Upper lobe of left lung (tissue), 4 donors: ENCODE data around the gene SLC38A5.

Experiments
- CTCF ChIP-seq, 6 experiments: fragments of 450-650 bp in 4 of 6; fragments of 200-600 bp in 2 of 6; sonication (generic) in 2 of 6; IDR thresholded peaks; one replicate each; pipeline ENCODE4 v1.5.1; 2016 to 2019; ENCODE audit warnings: antibody characterized with exemption in 6 of 6
- EP300 ChIP-seq, 4 donors: sonication (generic); formaldehyde crosslinking; IDR thresholded peaks; one replicate each; pipeline ENCODE4 v1.5.1; 2017; ENCODE audit warnings: antibody characterized with exemption in 4 of 4, control low read depth in 2 of 4
- POLR2A ChIP-seq, 4 donors: fragments of 450-650 bp; IDR thresholded peaks; one replicate each; pipeline ENCODE4 v1.5.1; 2016 to 2017; ENCODE audit warnings: antibody characterized with exemption in 4 of 4, mild to moderate bottlenecking in 2 of 4
- POLR2AphosphoS5 ChIP-seq, 2 donors: sonication (generic); formaldehyde crosslinking; IDR thresholded peaks; one replicate each; pipeline ENCODE4 v1.5.1; 2017; ENCODE audit warnings: antibody characterized with exemption in 2 of 2

DNA sequence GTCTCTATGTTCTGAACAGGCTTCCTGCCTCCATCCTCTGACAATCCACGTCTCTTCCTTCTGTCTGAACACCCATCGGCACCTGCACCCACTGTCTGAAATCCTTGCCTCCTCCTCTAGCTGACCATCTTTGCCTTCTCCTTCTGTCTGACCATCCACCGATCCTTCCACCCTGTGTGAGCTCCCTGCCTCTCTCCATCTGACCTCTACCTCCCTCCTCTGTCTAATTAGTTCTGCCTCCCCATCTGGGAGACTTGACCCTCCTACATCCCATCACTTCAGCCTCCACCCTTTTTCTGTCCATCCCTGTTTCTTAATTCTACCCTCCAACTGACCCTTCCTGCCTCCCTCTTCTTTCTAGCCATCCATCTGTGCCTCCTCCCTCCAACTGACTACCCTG is 10.0 kb downstream of the SLC38A5 start:
- no peak for TF ChIP-seq CTCF (IDR thresholded peaks at IDR 0.05)
- no peak for TF ChIP-seq POLR2A (IDR thresholded peaks at IDR 0.05)
- TF ChIP-seq EP300 (IDR thresholded peaks at IDR 0.05): no peak
- TF ChIP-seq POLR2AphosphoS5 (IDR thresholded peaks at IDR 0.05): no peak
